DND-41 (cell line): ENCODE measurements around the gene ZAP70.

ENCODE experiments used
- ATAC-seq: fragments of 200-7000 bp; cut with Tn5 transposase; 3 replicates; pipeline ENCODE4 v1.9.1; 2021; ENCODE audit warnings: low read depth; ENCODE audit not compliant: insufficient read depth
- DNase-seq: peaks from one replicate; pipeline ENCODE4 v3.0.0-alpha.2; 2020
- H2AFZ ChIP-seq: 2 replicates; pipeline ENCODE4 v1.6.0; 2012; ENCODE audit warnings: low read depth, low read length
- H3K27ac ChIP-seq: 2 replicates; pipeline ENCODE4 v1.5.1; 2012; ENCODE audit warnings: low read length, inconsistent platforms
- H3K27me3 ChIP-seq: fragments of 200-600 bp; sonication (generic); 2 replicates; pipeline ENCODE4 v1.6.0; 2012; ENCODE audit warnings: low read length, mild to moderate bottlenecking, inconsistent platforms; ENCODE audit not compliant: insufficient read depth, poor library complexity
- H3K36me3 ChIP-seq: 2 replicates; pipeline ENCODE4 v1.5.1; 2012; ENCODE audit warnings: low read length, inconsistent platforms; ENCODE audit not compliant: insufficient read depth
- H3K4me1 ChIP-seq: 2 replicates; pipeline ENCODE4 v1.5.1; 2012; ENCODE audit warnings: mild to moderate bottlenecking, low read length; ENCODE audit not compliant: insufficient read depth
- H3K4me2 ChIP-seq: 2 replicates; pipeline ENCODE4 v1.6.0; 2012; ENCODE audit warnings: mild to moderate bottlenecking, moderate library complexity, low read length, inconsistent platforms; ENCODE audit not compliant: insufficient read depth
- H3K4me3 ChIP-seq, 2 experiments: fragments of 200-600 bp in 1 of 2; shearing (Covaris generic) in 1 of 2; 2 replicates each; pipeline ENCODE4 v1.5.1; 2012 to 2016; ENCODE audit warnings: inconsistent platforms in 2 of 2, low read length in 2 of 2, mild to moderate bottlenecking in 2 of 2, low read depth in 1 of 2, moderate library complexity in 1 of 2
- H3K79me2 ChIP-seq: 2 replicates; pipeline ENCODE4 v1.6.0; 2012; ENCODE audit warnings: low read length, inconsistent platforms; ENCODE audit not compliant: insufficient read depth
- H3K9ac ChIP-seq: 2 replicates; pipeline ENCODE4 v1.6.0; 2012; ENCODE audit warnings: low read depth, mild to moderate bottlenecking, inconsistent platforms, low read length, moderate library complexity
- H3K9me3 ChIP-seq: 2 replicates; pipeline ENCODE4 v1.5.1; 2012; ENCODE audit warnings: low read length, moderate library complexity, mild to moderate bottlenecking, inconsistent platforms; ENCODE audit not compliant: insufficient read depth, severe bottlenecking
- H4K20me1 ChIP-seq: 2 replicates; pipeline ENCODE4 v1.6.0; 2012; ENCODE audit warnings: low read length; ENCODE audit not compliant: insufficient read depth
- EZH2 ChIP-seq: IDR thresholded peaks from 3 replicates; pipeline ENCODE4 v1.6.1; 2012; ENCODE audit warnings: borderline replicate concordance, low read depth, mild to moderate bottlenecking, moderate library complexity, low read length, inconsistent platforms; ENCODE audit not compliant: severe bottlenecking
- TF ChIP-seq, protein P1 (sequence below): IDR thresholded peaks from 2 replicates; pipeline ENCODE4 v1.5.1; 2012; ENCODE audit warnings: borderline replicate concordance, low read length, moderate library complexity, mild to moderate bottlenecking; ENCODE audit not compliant: poor library complexity, severe bottlenecking; ENCODE audit errors: extremely low read depth

The ZAP70 gene

DNA sequence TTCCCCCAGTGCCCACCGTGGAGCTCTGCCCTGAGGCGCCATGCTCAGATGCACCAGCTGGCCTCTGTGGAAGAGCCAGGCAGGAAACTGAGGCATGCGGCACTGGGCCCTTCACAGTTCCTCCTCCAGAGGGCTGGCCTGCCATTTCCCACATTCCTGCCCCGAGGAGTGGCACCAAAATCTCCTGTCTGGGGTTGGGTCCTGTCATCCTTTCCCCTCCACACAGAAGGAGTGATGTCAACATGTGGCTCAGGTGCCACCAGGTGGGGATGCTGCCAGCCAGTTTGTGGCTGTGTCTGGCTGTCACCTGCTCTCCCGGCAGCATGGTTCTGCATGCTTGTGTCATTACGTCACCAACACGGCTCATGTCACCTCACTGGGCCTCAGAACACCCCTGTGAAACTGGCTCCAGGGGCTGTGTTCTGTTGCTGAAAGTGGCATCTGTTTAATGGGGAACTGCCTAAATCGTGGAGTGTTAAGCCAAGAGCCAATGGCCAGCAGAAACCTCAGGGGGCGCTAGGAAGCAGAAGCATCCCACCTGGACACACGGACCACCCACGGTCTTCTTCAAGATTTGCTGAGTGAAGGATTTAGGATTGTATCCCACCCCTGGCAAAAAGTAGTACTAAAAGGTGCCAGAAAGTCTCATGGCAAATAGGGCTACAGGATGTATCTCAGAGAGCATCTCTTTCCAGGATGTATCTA lies 51.3 kb downstream of the ZAP70 start:
- no peak overlapping the region for H2AFZ ChIP-seq
- H3K9me3 ChIP-seq = no peaks in the 10 kb centered on the region
- TF ChIP-seq EZH2 = no peak
- TF ChIP-seq, protein P1, sequence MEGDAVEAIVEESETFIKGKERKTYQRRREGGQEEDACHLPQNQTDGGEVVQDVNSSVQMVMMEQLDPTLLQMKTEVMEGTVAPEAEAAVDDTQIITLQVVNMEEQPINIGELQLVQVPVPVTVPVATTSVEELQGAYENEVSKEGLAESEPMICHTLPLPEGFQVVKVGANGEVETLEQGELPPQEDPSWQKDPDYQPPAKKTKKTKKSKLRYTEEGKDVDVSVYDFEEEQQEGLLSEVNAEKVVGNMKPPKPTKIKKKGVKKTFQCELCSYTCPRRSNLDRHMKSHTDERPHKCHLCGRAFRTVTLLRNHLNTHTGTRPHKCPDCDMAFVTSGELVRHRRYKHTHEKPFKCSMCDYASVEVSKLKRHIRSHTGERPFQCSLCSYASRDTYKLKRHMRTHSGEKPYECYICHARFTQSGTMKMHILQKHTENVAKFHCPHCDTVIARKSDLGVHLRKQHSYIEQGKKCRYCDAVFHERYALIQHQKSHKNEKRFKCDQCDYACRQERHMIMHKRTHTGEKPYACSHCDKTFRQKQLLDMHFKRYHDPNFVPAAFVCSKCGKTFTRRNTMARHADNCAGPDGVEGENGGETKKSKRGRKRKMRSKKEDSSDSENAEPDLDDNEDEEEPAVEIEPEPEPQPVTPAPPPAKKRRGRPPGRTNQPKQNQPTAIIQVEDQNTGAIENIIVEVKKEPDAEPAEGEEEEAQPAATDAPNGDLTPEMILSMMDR = no peak
- H4K20me1 ChIP-seq = no peaks in the 10 kb centered on the region
- no peak overlapping the region for H3K27ac ChIP-seq
- H3K4me1 ChIP-seq = no peaks in the 10 kb centered on the region
- H3K27me3 ChIP-seq = no peaks in the 10 kb centered on the region
- H3K36me3 ChIP-seq = peaks cover 69% of the 10 kb centered on the region
- no peaks in the 10 kb centered on the region for H3K79me2 ChIP-seq
- DNase-seq = no peak
- H3K9ac ChIP-seq = no peak overlapping the region
- H3K4me2 ChIP-seq = no peak overlapping the region
- no peak for ATAC-seq
- no peak overlapping the region for H3K4me3 ChIP-seq

DNA sequence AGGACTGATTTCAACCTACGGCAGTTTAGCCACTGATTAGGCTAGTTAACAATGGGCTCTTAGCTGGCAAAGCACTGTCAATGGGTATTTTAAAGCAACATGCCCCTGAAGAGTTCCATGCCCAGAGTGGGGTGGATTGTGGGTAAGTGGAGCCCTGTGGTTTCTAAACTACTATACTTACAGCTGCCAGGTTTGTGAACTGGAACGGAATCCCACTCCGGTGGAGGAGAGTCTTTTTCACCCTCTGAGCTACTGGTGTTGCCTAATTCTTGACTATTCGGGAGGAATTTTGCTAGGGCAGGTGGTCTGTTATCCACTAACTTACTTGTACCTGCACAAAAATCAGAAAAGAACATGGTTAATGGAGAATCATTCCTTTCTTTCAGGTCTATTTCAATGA lies 52.6 kb downstream of the ZAP70 start:
- ATAC-seq (no peak), DNase-seq (no peak)
- Histone ChIP-seq H3K4me1 (no peaks in the 10 kb centered on the region), H3K27ac (no peak overlapping the region), H3K4me2 (no peak overlapping the region), H3K9me3 (no peaks in the 10 kb centered on the region), H3K36me3 (peaks cover 60% of the 10 kb centered on the region), H3K4me3 (no peak overlapping the region), H2AFZ (no peak overlapping the region), H4K20me1 (no peaks in the 10 kb centered on the region), H3K27me3 (no peaks in the 10 kb centered on the region), H3K79me2 (no peaks in the 10 kb centered on the region), H3K9ac (no peak overlapping the region)
- no peak for TF ChIP-seq EZH2
- TF ChIP-seq, protein P1 = no peak

DNA sequence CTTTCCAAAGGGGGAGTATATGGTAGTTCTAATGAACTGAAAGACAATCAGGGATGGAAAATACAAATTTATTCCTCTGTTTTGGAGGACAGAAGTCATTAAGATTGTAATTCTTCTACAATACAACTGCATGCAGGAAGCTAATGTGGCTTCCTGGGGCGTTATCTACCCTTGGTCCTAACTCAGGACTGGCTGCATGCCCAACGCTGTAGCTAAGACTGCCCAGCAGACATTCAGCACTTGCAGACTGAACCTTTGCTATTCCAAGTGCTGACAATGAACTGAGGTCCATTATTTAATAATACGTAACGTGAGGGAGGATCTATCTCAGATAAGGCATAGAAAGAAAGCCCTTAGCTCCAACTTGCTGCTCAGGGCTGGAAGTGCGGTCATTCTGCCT lies 53.2 kb downstream of the ZAP70 start:
- no peak overlapping the region for H3K4me3 ChIP-seq
- H3K9ac ChIP-seq = no peak overlapping the region
- DNase-seq (no peak), ATAC-seq (no peak)
- no peaks in the 10 kb centered on the region for H3K27me3 ChIP-seq
- no peak overlapping the region for H2AFZ ChIP-seq
- H3K4me1 ChIP-seq = no peaks in the 10 kb centered on the region
- no peaks in the 10 kb centered on the region for H3K79me2 ChIP-seq
- no peak overlapping the region for H3K4me2 ChIP-seq
- no peaks in the 10 kb centered on the region for H3K9me3 ChIP-seq
- H3K27ac ChIP-seq = no peak overlapping the region
- TF ChIP-seq EZH2 = no peak
- TF ChIP-seq, protein P1 = no peak
- H3K36me3 ChIP-seq = peaks cover 54% of the 10 kb centered on the region
- no peaks in the 10 kb centered on the region for H4K20me1 ChIP-seq
